ENCODE results near the gene DGKI.

Gene DGKI

DNA sequence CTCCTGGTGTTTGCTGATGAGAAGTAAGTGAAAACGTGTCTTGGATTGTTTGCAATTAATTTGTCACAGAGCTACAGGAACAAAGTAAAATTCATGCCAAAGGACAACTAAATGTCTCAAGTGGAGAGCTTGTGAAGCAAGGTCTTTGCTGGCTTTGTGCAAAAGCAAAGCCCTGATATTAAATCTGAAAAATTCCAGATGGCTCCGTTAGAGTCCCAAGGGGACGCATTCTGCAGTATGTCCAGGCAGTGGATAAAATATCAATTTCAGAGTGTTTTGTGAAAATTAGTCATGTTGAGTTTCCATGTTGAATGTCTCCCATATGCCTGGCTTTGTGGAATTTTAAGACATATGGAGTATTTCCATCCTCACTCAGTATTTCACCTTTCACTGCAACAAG is 400.7 kb downstream of the DGKI start:
- TF ChIP-seq CTBP1 (IDR thresholded peaks at IDR 0.05; ENCODE audit: borderline replicate concordance), result no peak
- no peak for TF ChIP-seq ARNT (IDR thresholded peaks at IDR 0.05)
- TF ChIP-seq, protein P1, sequence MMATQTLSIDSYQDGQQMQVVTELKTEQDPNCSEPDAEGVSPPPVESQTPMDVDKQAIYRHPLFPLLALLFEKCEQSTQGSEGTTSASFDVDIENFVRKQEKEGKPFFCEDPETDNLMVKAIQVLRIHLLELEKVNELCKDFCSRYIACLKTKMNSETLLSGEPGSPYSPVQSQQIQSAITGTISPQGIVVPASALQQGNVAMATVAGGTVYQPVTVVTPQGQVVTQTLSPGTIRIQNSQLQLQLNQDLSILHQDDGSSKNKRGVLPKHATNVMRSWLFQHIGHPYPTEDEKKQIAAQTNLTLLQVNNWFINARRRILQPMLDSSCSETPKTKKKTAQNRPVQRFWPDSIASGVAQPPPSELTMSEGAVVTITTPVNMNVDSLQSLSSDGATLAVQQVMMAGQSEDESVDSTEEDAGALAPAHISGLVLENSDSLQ (IDR thresholded peaks at IDR 0.05), result no peak
- no peak for TF ChIP-seq L3MBTL2 (conservative IDR thresholded peaks at IDR 0.05)
- no peak for TF ChIP-seq NFRKB (IDR thresholded peaks at IDR 0.05)
- no peak for TF ChIP-seq SP1 (IDR thresholded peaks at IDR 0.05)
- TF ChIP-seq LEF1 (IDR thresholded peaks at IDR 0.05; ENCODE audit: borderline replicate concordance), result no peak
- CTCF ChIA-PET, result interaction anchor here (0.9 kb wide), 1 partner anchor 9 kb away, joined by 4 read pairs; no protein-coding TSS in a partner anchor
- DNase-seq (ENCODE audit: extremely low spot score), result no peak
- POLR2A ChIA-PET, result no interaction called here

DNA sequence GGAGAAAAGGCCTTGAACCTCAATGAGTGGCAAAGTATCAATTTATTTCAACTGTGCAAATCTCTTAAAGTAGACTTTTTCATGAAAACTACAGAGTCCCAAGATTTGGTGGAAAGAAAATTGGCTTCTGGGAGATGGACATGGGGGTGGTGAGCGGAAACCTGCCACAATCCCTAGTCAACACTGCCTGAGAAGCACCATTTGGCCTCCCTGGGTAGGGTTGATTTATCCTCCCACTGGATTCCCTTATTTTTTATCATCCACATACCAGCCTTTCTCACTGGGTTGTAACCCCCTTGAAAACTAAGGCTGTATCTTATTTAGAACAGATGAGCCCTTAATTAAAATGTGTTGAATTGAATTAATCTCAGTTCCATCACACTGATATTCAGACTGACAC is 401.5 kb downstream of the DGKI start:
- TF ChIP-seq NFRKB (IDR thresholded peaks at IDR 0.05) (no peak), SUZ12 (IDR thresholded peaks at IDR 0.05) (no peak), BHLHE40 (IDR thresholded peaks at IDR 0.05; ENCODE audit: borderline replicate concordance) (no peak), FOXK2 (IDR thresholded peaks at IDR 0.05) (no peak), ARNT (IDR thresholded peaks at IDR 0.05) (no peak), SP1 (IDR thresholded peaks at IDR 0.05) (no peak), L3MBTL2 (conservative IDR thresholded peaks at IDR 0.05) (no peak), ELF4 (IDR thresholded peaks at IDR 0.05) (no peak), HDGF (IDR thresholded peaks at IDR 0.05; ENCODE audit: borderline replicate concordance) (no peak), ZNF384 (IDR thresholded peaks at IDR 0.05) (no peak), TARDBP (IDR thresholded peaks at IDR 0.05) (no peak), FOXA1 (IDR thresholded peaks at IDR 0.05) (no peak), CTBP1 (IDR thresholded peaks at IDR 0.05; ENCODE audit: borderline replicate concordance) (no peak), FOXM1 (IDR thresholded peaks at IDR 0.05; ENCODE audit: borderline replicate concordance) (no peak)
- TF ChIP-seq, protein P1 (IDR thresholded peaks at IDR 0.05), result no peak
- DNase-seq (ENCODE audit: extremely low spot score), result no peak
- CTCF ChIA-PET, result no interaction called here
- POLR2A ChIA-PET, result no interaction called here

DNA sequence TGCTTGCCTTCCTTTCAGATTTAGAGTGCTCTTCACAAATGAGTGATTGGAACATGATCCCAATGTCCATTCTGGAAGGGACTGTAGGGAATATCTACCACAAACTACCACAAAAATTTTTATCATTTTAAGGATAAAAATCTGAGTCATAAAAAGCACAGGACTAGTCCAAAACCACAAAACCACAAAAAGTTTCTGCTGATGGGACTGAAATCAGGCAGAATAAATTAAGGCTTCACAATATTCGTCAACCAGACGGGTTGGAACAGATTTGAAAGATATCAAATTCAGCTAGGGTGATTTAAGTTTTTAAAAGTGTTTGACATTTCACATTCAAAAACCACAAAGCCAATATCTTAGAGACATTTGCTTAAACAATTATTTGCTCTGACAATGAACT is 403.2 kb downstream of the DGKI start:
- DNase-seq (ENCODE audit: extremely low spot score), result no peak
- ChIA-PET POLR2A (no interaction called here), CTCF (interaction anchor here (0.6 kb wide), 1 partner anchor 9 kb away, joined by 3 read pairs; no protein-coding TSS in a partner anchor)
- TF ChIP-seq FOXM1 (IDR thresholded peaks at IDR 0.05; ENCODE audit: borderline replicate concordance) (no peak), TARDBP (IDR thresholded peaks at IDR 0.05) (no peak), HDGF (IDR thresholded peaks at IDR 0.05; ENCODE audit: borderline replicate concordance) (no peak), ZNF384 (IDR thresholded peaks at IDR 0.05) (no peak), CTBP1 (IDR thresholded peaks at IDR 0.05; ENCODE audit: borderline replicate concordance) (no peak), ARNT (IDR thresholded peaks at IDR 0.05) (no peak)

DNA sequence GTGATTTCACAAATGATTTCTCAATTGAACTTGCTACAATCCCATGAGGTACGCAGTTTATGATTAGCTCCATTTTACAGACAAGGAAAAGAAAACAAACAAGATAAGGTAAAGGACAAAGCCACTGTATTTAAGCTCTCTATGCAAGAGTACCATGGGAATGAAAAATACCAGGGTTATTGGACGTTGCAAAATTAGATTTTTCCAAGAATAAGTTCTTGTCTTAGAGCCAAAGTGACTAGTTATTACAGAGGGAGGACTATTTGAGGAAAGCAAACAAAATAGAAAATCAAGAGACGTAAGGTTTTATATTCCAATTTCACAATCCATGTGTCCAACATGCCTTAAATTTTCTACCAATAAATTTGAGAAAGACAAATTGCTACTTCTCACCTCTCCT is 405.3 kb downstream of the DGKI start:
- ChIA-PET CTCF (interaction anchor here (0.5 to 0.6 kb wide), 2 partner anchors 32 to 1500 kb away, joined by 3 to 5 read pairs; no protein-coding TSS in a partner anchor), POLR2A (no interaction called here)

DNA sequence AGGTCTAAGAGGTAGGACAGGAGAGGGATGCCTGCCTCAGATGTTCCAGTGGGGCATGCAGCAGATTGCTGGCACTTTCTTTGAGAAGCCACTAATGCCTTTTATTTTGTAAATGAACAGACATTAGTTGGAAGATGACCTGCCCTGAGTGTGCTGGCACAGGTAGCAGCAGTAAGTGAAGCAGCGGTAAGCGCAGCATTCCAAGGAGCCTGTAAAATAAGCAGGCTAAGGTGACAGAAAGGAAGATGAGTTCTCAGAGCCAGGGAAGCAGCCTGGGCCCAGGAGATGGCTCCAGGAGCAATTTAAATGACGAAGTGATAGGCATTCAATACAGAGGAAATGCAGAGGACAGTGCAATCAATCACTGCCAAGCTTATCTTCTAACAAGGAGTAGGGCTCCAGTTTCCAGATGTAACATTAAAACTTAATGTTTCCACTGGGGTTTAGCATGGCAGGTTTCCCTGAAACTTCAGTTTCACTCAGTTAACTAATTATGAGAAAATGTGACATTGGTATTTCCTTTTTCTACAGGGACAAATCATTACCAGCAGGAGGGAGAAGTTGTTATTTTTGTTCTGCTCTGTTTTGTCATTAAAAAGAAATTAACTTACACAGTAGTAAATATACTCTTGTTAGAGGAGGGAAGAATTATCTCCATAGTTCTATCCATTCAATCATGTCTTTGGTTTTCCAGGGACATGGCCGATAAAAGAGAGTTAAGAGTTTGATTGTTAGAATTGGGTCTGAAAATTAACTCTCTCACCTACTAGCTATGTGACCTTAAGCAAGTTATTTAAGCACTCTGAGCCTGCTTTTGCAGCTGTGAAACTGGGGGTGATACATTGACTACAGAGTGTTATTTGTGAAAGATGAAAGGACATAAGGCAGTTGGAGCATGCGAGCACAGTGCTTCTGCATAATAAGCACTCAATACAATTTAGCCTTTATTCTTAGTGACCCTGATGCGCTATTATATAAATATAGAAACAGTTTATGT is 406.6 kb downstream of the DGKI start:
- ChIA-PET POLR2A (no interaction called here), CTCF (no interaction called here)
- no peak for TF ChIP-seq CTBP1 (IDR thresholded peaks at IDR 0.05; ENCODE audit: borderline replicate concordance)
- no peak for TF ChIP-seq SP1 (IDR thresholded peaks at IDR 0.05)
- no peak for TF ChIP-seq FOXA1 (IDR thresholded peaks at IDR 0.05)
- TF ChIP-seq ELF4 (IDR thresholded peaks at IDR 0.05), result no peak
- TF ChIP-seq, protein P1 (IDR thresholded peaks at IDR 0.05), result no peak
- no peak for TF ChIP-seq FOXM1 (IDR thresholded peaks at IDR 0.05; ENCODE audit: borderline replicate concordance)
- no peak for TF ChIP-seq TARDBP (IDR thresholded peaks at IDR 0.05)
- TF ChIP-seq L3MBTL2 (conservative IDR thresholded peaks at IDR 0.05), result no peak
- TF ChIP-seq FOXK2 (IDR thresholded peaks at IDR 0.05), result no peak
- no peak for TF ChIP-seq BHLHE40 (IDR thresholded peaks at IDR 0.05; ENCODE audit: borderline replicate concordance)
- TF ChIP-seq ZNF384 (IDR thresholded peaks at IDR 0.05), result no peak
- TF ChIP-seq ARNT (IDR thresholded peaks at IDR 0.05), result no peak
- no peak for TF ChIP-seq LEF1 (IDR thresholded peaks at IDR 0.05; ENCODE audit: borderline replicate concordance)
- no peak for TF ChIP-seq HDGF (IDR thresholded peaks at IDR 0.05; ENCODE audit: borderline replicate concordance)
- TF ChIP-seq SUZ12 (IDR thresholded peaks at IDR 0.05), result no peak

More for the DNA sequence above, 405.3 kb downstream of the DGKI start:
- no peak for TF ChIP-seq FOXA1 (IDR thresholded peaks at IDR 0.05)
- TF ChIP-seq LEF1 (IDR thresholded peaks at IDR 0.05; ENCODE audit: borderline replicate concordance), result no peak
- no peak for TF ChIP-seq SP1 (IDR thresholded peaks at IDR 0.05)
- TF ChIP-seq ARNT (IDR thresholded peaks at IDR 0.05), result no peak
- TF ChIP-seq, protein P1 (IDR thresholded peaks at IDR 0.05), result no peak
- no peak for TF ChIP-seq ZNF384 (IDR thresholded peaks at IDR 0.05)
- no peak for TF ChIP-seq HDGF (IDR thresholded peaks at IDR 0.05; ENCODE audit: borderline replicate concordance)
- no peak for TF ChIP-seq SUZ12 (IDR thresholded peaks at IDR 0.05)
- TF ChIP-seq FOXK2 (IDR thresholded peaks at IDR 0.05), result no peak
- no peak for TF ChIP-seq NFRKB (IDR thresholded peaks at IDR 0.05)
- TF ChIP-seq FOXM1 (IDR thresholded peaks at IDR 0.05; ENCODE audit: borderline replicate concordance), result no peak
- TF ChIP-seq ELF4 (IDR thresholded peaks at IDR 0.05), result no peak
- DNase-seq (ENCODE audit: extremely low spot score), result no peak

More for the DNA sequence above, 406.6 kb downstream of the DGKI start:
- no peak for DNase-seq (ENCODE audit: extremely low spot score)
